ENCODE measurements around the gene MRPS9.
A peak's percentile ranks its signal among the peaks of the same experiment; 100 is the strongest.

MRPS9 gene

DNA sequence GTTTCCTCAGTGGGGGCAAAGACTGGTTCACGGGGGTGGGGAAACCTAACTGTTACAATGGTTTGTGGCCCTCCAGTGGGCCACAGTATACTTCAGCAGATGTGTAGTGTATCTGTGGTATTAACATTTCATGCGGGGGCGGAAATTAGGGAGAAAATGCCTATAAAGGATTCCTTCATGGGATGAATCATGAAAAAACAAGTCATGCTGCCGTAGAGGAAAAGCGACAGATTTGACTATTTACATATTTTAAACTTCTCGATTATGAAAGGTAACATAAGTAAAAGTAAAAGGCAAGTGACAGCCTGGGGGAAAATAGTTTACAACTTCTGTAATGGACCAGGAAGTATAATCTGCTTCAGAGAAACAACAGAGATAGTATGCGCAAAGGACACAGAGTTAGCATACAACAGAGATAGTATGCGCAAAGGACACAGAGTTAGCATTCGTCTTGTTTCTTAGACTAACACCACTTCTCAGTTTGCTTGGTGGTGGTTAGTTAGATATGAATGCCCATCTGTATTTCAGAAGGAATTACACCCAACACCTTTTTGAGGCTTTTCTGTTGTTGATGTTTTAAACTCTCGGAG lies 41.1 kb downstream of the MRPS9 start:
- no peak for DNase-seq (ENCODE audit: low spot score)

DNA sequence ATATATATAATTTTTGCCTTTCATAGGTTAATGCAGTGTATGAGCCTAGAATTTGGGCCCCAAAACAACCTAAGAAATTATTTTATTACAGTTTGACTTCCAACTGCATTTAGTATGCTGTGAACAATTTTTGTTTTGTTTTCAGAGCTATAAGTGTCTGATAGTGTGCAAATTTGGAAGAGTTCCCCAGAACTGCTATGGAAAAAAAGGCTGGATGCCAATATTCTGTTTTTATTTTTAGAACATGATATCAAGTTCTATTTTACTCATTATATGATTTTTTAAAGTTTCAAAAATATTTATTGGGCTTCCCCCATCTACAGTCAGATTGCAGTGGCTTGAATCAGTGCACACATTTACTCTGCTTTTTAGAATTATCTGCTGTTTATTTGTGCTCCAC lies 42.6 kb downstream of the MRPS9 start:
- no peak for DNase-seq (ENCODE audit: low spot score)

DNA sequence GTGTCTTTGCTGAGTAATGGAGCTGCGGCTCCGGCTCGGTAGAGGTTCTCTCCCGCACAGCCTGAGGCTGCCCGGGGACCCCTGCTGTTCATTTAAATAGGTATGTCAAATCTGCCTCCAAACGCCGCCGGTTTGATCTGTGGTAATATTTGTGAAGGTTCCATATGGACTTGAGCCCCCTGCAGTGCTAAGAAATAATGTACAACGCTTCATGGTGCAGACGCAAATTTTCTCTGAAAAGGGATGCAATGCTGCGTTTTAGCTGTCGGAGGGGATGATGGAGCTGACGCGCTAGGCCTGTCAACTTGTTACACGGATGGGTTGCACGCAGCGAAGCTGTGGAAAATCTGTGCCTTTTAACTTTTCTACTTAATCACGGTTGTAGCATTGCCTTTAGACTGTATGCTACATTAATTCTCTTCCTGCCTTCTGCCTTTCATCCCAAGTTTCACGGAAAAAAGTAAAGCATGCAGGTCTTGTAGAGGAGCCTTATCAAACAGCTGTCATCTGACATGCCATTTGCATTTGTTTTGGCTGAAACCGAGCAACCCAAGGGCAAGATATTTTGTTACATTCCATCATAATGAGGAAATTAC lies 43.2 kb downstream of the MRPS9 start:
- DNase-seq (ENCODE audit: low spot score): peak; percentile 52

DNA sequence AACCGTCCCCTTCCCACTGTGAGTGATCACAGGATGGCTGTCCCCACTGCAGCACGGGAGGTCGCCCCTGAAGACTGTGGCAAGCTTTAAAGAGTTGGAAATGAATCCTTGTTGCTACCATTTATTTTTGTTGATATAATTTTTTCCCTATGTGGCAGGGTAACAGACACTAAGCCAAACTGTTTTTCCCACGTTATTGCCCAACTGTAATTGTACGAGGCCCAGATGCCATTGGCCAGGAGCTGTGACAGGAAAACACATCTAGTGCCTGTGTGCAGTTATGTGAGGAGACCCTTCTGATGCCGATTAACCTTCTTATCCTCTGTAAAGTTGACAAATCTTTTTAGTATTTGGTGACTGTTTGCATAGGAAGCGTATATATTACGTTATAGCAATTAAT lies 44.2 kb downstream of the MRPS9 start:
- no peak for DNase-seq (ENCODE audit: low spot score)

DNA sequence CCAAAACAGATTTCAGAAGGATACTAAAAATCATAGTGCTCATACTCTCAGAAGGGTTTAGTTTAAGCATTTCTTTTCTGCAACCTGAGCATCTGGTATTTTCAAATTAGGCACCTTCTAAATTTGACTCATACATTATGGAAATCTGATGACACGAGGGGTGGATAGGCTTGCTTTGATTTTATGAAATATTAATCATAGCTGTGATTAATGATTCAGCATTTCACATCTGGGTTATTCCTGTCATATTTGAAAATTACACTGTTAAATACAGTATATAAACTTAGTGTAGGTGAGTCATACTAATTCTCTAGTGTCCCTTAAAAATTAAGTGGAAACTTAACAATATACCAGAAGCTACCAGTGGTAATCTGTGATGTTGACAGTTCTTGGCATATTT lies 47.7 kb downstream of the MRPS9 start:
- no peak for DNase-seq (ENCODE audit: low spot score)

DNA sequence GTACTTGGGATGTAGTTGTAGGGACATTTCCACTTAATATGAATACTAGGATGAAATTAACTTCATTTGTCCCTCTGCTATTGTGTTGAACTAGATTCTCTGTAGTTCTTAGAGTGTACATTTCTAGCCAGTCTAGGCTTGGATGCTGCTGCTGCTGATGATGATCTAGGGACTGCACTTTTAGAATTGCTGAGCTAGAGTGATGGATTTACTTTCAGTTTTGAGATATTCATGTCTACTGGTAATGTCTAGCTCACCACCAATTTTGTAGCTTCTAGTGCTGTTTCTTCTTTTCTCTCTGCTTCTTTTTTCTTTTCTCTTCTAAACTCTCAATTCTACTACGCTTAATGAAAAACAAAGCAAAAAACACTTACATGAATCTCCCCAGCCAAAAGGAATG lies 49.4 kb downstream of the MRPS9 start:
- no peak for DNase-seq (ENCODE audit: low spot score)

DNA sequence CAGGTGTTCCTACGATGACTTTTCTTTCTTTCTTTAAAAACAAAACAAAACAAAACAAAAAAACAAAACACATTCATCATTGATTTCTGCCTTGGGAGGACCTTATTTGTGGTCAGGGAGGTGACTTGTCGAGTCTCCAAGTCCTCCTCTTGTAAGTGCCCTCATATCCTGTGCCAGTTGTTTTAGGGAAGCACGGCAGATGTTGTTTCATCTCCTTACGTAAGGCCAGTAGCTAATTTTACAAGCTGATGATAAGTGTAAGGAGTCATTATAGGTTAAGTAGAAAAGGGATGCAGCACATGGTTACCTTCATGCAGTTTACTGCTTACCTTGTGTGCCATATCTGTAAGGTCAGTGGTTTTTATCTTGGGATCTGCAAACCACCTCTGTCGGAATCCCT lies 52.2 kb downstream of the MRPS9 start:
- no peak for DNase-seq (ENCODE audit: low spot score)

DNA sequence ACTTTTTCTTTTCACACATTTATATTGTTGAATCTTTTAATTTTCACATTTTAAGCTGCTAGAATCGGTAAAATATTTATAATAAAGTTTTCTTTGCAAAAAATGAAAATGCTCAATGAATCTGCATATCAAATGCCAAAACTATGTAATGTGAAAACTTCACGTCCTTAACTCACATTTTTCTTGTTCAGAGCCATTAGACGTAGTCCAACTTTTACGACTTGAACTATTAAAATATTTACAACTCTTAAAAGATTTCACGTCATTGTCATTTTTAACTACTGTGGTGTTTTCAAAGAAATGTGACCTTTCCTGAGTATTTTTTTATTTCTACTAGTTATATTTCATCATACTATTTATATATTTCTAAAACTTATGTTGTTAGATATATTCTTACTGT lies 54.9 kb downstream of the MRPS9 start:
- no peak for DNase-seq (ENCODE audit: low spot score)

DNA sequence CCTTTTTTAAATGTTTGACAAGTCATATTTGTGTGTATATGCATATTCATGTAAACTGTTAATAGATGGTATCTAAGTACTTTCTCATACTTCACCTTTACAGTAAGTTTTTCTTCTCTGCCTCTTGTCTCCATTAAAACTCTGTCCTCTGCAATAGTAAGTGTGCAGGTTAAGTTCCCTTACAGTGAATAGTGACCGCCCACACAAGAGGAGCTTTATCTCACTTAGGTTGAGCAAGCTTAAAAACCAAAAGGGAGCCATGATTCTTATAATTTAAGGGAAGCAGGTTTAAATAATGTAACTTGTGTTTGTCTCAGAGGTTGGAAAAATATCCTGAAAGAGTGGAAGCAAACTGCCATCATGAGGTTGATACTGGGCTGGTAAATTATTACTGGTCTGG lies 61.3 kb downstream of the MRPS9 start:
- no peak for DNase-seq (ENCODE audit: low spot score)

DNA sequence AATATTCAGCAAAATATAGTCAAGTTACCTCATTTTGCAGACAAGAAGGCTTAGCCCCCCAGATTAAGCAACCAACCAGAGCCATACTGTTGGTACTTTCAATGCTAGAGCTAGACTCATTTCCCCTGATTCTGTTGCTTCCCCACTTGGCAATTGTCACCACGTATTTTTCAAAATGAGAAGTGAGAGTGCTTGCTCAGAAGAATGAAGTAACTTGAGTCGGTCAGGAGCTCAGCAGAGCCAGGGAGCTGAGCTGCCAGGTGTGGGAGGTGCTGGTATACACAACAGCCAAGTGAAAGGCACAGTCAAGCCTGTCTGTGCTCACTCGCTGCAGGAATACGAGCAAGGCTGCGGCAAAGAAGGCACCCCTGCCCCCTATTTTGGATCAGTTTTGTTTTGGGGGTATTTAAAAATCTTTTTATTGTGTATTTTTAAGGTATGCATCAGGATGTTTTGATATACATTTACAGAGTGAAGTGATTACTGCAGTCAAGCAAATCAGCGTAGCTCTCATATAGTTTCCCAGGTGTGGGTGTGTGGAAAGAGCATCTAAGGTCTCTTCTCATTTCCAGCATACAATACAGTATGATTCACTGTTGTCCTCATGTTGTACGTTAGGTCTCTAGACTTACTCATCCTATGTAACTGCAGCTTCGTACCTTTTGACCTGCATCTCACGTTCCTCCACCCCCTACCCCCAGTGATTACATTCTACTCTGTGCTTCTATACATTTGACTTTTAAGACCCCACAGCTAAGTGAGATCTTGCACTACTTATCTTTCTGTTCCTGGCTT lies 62.4 kb downstream of the MRPS9 start:
- DNase-seq (ENCODE audit: low spot score): no peak

DNA sequence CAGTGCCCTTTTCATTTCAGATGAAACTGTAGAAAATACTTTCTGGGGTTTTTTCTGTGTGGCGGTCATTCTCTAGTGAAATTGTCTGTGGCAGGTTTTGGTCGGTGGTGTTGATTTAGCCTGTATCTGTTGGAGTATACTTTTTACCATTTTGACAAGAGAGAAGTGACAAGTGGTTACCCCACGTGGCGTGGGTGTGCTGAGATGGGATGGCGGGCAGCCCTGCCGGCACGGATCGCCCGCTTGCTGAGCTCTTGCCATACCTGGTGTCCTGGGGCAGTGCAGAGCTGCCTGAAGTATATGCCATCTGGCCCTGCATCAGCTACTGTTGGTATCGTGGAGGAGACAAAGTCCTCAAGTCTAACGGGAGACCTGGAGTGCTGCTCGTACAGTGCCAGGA lies 64.1 kb downstream of the MRPS9 start:
- DNase-seq (ENCODE audit: low spot score): no peak

DNA sequence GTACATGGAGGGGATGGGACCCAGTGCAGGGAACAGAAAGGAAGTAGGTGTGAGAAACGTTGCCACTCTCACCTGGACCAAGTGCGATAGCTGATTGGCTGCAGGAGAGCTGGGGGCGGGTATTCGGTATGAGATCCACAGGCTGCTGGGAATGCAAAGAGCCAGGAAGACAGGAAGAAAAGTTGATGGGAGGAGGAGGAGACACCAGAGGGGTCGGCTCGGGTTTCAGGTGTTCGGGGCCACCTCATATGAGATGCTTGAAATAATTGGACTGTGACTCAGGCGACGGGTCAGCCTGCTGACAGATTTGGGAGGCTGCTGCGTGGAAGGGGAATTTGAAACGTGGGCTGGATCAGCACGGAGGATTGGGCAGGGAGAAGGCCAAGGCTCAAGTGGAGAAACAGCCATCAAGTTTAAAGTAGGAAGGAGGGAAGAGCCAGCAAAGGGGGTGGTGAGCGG lies 65.1 kb downstream of the MRPS9 start:
- peak; percentile 6 for DNase-seq (ENCODE audit: low spot score)

DNA sequence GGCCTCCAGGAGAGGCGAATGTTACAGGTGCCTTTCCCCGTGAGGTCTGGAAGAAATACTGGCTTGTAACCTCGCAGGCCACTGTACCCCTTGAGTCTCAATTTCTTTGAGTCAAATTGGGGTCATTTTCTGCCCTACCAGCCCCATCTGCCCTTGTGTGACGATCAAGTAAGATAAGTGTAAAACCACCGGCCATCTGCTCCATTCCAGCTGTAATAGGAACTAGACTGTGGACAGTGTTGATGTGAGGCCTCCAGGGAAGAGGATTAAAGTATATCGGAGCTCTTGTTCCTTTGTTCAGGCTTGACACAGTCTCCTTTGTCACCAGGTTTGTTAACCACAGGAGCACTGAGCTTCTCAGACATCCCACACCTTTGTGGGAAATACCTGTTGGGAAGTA lies 65.6 kb downstream of the MRPS9 start:
- no peak for DNase-seq (ENCODE audit: low spot score)

DNA sequence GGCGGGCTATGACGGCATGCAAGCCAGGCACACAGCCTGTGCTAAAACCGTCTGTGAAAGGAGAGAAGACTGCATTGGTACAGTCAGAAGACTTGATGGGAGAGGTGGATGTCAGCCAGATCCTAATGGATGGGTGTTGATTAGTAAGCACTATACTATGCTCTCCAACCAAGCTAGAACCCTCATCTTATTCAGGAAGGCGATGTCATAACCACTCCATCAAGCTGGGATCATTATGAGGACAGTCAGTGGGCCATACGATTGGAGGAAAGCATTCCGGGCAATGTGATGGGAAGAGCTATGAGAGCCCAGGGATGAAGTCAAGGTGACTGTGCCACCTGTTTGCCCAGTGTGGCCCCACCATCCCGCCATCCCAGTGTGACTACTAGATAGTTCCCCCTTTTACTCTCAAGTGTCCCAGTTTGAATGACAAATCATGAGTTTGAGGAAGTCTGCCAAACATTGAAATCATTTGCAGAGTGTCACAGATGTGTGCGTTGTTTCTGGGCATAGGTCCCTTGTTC lies 66.4 kb downstream of the MRPS9 start:
- DNase-seq (ENCODE audit: low spot score): no peak

DNA sequence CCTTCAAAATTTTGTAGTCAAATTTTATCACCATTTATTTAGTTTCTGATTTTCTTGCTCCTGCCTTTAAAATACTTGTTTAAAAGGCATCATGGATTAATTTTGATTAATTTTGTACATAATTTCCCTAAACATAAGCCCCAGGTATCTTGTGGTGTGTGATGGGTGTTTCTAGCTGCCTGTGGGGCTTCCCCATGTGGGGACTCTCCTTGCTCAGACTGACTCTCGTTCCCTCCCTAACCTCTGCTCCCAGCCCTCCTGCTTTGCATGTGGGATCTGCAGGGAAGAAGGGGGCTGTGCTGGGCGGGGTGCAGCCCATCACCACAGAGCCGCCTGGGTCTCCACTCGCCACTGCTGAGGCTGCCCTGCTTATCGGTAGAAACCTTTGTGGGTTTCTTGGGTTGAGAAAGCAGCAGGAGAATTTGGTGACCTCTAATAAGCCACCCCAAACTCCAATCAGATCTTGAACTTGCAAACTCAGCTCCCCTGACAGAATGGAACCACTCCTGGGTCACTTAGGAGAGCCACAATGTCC lies 72.5 kb downstream of the MRPS9 start:
- no peak for DNase-seq (ENCODE audit: low spot score)

DNA sequence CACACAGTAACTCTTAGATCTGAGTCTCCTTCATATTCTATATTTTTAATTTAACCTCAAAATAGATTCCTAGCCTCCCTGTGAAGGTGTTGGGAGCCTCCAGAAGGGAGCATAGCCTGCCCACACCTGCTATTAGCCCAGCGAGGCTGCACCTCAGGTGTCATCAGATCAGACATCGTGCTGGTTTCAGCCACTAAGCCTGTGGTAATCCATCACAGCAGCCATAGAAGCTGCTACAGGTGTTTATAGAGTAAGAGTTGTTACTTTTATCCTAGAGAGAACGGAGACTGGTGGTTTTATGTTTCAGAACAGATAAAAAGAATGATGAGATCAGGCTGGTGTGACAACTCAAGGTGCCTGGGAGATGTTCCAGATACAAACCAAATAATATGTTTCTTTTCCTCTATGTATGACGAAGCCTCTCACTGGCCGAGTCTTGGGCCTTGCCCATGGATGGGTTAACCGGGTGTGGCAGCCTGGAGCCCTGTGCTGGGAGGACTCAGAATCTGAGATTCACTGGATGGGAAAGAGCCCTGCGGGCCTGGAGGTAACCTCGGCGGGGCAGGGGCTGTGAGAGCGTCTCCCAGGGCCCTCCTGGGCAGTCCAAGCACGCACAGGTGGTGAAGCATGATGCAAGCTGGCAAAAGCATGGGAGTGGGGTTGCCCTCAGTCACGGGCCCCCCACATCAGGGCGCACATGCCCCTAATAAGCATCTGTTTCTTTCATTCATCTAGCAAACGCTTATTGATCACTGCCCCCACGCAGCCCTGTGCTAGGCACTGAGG lies 73.7 kb downstream of the MRPS9 start:
- DNase-seq (ENCODE audit: low spot score): no peak

DNA sequence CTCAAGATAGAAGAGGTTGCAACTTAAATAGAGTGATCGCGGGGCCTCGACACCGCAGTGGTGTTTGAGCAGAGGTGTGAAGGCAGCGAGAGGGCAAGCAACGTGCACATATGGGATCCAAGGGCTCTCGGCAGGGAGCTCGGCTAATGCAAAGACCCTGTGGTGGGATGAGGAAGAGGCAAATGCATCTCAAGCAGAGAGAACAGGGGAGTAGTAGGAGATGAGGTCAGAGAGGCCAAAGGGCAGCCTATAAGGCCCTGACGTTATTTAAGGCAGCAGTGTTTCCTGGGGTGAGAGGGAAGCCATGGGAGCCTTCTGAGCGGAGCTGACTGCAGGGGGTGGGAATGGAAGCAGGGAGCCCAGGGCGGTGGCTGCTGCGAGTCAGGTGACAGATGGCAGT lies 74.5 kb downstream of the MRPS9 start:
- no peak for DNase-seq (ENCODE audit: low spot score)

DNA sequence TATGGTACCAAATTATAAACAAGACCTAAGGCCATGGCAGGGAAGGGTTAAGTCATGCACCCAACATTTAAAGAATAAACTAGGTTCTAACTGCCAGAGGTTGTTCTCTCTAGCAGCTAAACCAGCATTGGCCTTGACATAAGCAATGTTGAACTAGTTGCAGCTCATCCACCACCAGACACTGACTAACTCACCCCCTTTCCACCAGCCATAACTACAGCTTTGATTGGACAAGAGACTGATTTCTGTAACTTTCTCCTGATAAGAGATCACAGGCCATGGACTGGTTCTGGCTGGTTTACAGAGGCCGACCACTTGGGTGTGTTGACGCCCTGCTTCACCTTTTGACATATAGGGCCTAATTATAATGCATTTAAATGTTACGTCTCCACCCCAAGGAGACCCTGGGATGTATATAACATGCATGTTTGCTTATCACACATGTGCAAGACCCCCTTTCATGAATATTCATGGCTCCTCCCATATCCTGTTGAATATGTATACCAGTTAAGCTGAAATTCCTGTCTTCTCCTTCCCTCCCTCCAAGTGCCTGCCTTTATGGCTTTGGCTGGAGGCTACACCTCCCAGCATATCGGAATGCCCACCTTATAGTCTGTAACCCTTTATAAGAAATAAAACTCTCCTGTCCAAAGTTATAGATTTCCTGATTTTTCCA lies 75.9 kb downstream of the MRPS9 start:
- no peak for DNase-seq (ENCODE audit: low spot score)

DNA sequence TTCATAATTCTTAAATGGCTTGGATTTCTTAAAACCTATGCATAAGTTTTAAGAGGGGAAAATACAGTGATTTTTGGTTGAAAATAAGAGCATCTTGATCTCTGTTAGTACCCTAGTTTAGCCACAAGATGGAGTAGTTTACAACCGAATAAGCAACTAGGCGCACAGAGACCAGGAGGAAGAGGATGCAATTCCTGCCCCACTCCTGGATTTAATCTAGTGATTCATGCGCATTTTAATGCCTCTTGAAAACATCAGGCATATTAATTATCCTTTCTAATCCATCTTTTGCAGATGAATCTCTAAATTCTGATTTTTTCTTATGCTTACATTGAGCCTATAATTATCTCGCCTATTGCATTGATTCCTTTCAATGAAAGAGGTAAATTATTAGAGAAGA lies 76.7 kb downstream of the MRPS9 start:
- peak; percentile 75 for DNase-seq (ENCODE audit: low spot score)

DNA sequence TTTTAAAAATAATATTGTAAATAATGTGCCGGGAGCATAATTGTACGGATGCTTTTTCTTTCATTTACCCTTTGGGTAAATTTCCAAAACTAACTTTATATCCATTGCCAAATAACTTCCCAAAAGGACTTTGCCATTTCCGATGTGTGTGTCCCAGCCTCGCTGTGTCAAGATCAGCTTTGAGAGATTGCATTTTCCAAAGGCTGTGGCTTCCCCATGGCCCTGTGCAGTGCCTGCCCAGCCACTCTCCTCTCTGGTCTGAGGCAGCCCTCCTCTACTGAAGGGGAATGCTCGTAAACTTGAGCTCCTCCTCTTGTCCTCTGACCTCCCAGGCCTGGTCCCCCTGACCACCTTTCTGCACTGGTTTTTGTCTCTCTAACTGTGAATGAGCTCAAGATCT lies 78.5 kb downstream of the MRPS9 start:
- DNase-seq (ENCODE audit: low spot score): no peak

DNA sequence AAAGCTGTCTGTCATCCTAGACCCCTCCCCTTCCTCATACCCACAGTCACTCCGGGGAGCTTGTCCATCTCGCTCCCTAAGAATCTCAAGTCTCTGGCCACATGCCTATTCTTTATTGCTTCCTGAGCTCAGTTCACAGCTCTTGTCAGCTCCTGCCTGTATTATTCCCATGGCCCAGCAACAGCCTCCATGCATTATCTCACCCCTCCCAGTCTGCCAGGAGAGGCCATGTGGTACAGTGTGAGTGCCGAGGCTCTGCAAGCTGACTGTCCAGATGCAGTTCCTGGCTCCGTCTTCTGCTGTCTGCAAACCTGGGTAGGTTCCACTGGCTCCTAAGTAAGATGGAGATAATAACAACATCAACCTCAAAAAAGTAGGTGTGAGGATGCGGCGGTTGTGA lies 79.7 kb downstream of the MRPS9 start:
- no peak for DNase-seq (ENCODE audit: low spot score)

DNA sequence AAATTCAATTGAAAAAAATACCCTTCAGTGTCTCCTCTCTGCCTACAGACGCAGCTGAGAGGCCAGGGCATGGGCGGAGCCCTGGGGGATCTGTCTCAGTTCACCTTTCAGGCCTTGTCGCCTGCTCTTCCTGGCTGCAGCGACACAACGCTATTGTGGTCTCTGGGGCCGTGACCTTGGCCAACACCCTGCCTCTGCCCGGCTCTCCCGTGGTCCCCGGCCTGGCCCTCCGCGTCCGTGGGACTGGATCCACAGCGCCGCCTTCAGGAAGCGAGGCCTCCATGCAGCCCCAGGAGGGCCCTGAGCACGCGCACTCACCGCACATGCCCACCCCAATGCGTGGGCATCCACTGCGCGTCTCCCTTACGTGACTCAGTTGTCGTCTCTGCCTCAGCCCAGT lies 81.1 kb downstream of the MRPS9 start:
- DNase-seq (ENCODE audit: low spot score): no peak

Measured in cerebellar cortex (tissue), 1 donor.